Measurements from ENCODE around the gene HERC5.

The HERC5 gene

GRCh38 chr4:88523325-88524129 is 66.6 kb downstream of the HERC5 start, which contains the start of gene PYURF:
PYURF (minus strand) TSS chr4:88523776; CDS start chr4:88523700, 76 bp downstream.
- DNase-seq: peak; percentile 95 to 97 (median 97)

DNA sequence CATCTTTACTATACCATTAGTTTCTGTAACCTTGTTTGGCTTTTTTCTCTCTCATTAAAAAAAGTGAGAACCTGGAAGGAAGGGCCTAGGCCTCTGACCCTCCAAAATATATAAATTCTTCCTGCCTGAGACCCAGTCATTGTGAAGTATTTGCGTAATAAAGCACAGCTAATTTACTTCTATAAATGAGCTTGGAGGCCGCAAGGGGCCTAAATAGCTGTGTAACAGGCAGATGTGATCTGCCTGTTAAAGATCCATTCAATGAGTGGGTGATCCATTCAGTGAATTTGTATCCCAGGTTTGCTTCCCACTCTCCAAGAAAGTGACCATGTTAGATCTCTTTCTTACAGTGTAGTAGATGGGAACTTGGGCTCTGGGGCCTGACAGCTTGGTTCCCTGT is 67.3 kb downstream of the HERC5 start:
- DNase-seq: peak in 1 of 3 experiments; percentile 65

DNA sequence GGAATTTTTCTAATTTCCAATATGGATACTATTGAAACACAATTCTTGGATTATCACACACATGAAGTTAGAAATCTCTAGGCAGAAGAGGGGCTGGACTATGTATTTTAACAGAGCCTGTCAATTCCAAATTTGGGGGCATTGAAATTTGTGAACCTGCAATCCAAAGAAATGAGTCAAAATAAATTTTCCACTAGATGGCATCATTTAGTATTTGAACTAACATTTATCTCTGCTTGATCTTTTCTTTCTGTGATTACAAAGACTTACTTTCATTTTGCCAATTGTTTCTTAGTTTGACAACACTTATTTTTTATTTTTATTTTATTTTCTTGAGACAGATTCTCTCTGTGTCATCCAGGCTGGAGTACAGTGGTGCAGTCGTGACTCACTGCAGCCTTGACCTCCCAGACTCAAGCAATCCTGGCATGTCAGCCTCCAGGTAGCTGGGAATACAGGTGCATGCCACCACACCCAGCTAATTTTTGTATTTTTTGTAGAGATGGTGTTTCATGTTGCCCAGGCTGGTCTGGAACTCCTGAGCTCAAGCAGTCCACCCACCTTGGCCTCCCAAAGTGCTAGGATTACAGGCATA is 69.4 kb downstream of the HERC5 start:
- peak in 2 of 3 experiments; percentile 12 to 19 for DNase-seq

GRCh38 chr4:88527787-88528186 is 70.9 kb downstream of the HERC5 start:
- no peak for DNase-seq

DNA sequence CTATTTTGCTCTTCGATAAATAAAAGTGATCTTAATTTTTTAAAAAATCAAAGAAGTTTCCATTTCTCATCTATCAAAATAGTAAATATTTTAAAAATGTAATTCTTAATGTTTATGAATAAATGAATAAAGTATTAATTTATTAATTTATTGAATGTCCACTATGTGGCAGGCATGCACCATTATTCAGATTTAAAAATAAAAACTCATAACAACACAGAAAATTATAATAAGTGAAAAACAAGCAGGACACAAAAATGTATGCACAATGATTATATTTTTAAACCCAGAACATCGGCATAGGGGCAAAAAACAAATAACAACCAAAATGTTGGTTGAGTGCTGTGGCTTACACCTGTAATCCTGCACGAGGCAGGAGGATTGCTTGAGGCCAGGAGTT is 71.9 kb downstream of the HERC5 start:
- no peak for DNase-seq

- DNase-seq: no peak
Measured at GRCh38 chr4:88531549-88531948, 74.6 kb downstream of the HERC5 start.

- no peak for DNase-seq
Measured at GRCh38 chr4:88533088-88533790, 76.3 kb downstream of the HERC5 start.

GRCh38 chr4:88533937-88534750 is 77.2 kb downstream of the HERC5 start:
- DNase-seq: no peak

- DNase-seq: no peak
Measured at GRCh38 chr4:88535090-88535755, 78.3 kb downstream of the HERC5 start.

DNA sequence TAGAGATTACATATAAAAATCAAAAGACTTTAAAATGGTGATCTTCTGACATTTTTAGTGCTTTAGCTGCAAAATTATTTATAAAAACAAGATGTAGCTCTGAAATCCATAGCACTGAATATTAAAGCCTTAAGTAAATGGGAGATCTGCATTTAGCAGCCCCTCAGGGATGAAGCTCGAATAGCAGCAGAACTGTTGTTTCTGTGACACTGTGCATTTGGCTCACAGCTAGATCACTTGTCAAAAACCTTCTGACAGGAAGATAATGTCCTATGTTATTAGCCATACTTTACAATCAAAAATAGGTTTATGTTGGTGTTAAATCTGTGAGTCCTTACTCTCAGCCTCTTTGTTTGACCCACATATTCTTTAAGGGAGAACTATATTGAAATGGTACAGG is 80.8 kb downstream of the HERC5 start:
- no peak for DNase-seq

DNA sequence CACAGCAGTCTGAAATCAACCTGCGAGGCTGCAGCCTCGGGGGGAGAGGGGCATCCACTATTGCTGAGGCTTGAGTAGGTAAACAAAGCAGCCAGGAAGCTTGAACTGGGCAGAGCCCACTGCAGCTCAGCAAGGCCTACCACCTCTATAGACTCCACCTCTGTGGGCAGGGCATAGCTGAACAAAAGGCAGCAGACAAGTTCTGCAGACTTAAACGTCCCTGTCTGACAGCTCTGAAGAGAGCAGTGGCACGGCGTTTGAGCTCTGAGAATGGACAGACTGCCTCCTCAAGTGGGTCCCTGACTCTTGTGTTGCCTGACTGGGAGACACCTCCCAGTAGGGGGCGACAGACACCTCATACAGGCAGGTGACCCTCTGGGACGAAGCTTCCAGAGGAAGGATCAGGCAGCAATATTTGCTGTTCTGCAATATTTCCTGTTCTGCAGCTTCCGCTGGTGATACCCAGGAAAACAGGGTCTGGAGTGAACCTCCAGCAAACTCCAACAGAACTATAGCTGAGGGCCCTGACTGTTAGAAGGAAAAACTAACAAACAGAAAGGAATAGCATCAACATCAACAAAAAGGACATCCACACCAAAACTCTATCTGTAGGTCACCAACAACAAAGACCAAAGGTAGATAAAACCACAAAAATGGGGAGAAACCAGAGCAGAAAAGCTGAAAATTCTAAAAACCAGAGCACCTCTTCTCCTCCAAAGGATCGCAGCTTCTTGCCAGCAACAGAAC is 82.6 kb downstream of the HERC5 start:
- peak; percentile 38 to 74 (median 48) for DNase-seq

GRCh38 chr4:88549815-88550214 is 92.9 kb downstream of the HERC5 start:
- DNase-seq: no peak

Measured in NCI-H1417 (cell line).